Mammary epithelial cell (primary cell): Measurements from ENCODE around the gene MUTYH.

ENCODE experiments used
- CTCF ChIP-seq, 2 donors: IDR thresholded peaks in 1 of 2; conservative IDR thresholded peaks in 1 of 2; 2 replicates each; pipeline ENCODE4 v1.5.1; 2011 to 2012; ENCODE audit warnings: inconsistent platforms in 2 of 2, low read length in 2 of 2, mild to moderate bottlenecking in 2 of 2, control low read depth in 1 of 2, low read depth in 1 of 2; ENCODE audit not compliant: insufficient read depth in 1 of 2; ENCODE audit errors: extremely low read depth in 1 of 2
- EZH2 ChIP-seq: IDR thresholded peaks from 2 replicates; pipeline ENCODE4 v1.6.1; 2012; ENCODE audit warnings: low read length, inconsistent platforms, borderline replicate concordance

- TF ChIP-seq CTCF (conservative IDR thresholded peaks at IDR 0.05 in 1 of 2, IDR thresholded peaks at IDR 0.05 in 1 of 2; ENCODE audit: extremely low read depth in 1 of 2, insufficient read depth in 1 of 2, low read depth in 1 of 2, low read length in 2 of 2) (no peak), EZH2 (no peak)
Observed at GRCh38 chr1:45335855-45336324, 4.3 kb downstream of the MUTYH start.
